ENCODE results near the gene PHACTR4.

The PHACTR4 gene

GRCh38 chr1:28517649-28517999 lies 148.1 kb downstream of the PHACTR4 start:
- no peaks in the 10 kb centered on the region for H3K9me2 ChIP-seq (replicated peaks; ENCODE audit: insufficient read depth, low read length)
- H3K27me3 ChIP-seq (ENCODE audit: low read length) = no peaks in the 10 kb centered on the region
- no peaks in the 10 kb centered on the region for H4K20me1 ChIP-seq (ENCODE audit: low read depth, low read length)
- TF ChIP-seq CTCF (IDR thresholded peaks at IDR 0.05; ENCODE audit: insufficient read depth, low read length, poor library complexity, severe bottlenecking) (no peak), EZH2phosphoT487 (conservative IDR thresholded peaks at IDR 0.05; ENCODE audit: low read length) (no peak)
- peak overlapping the region; percentile 78 for H3K4me2 ChIP-seq (ENCODE audit: low read depth, low read length, poor library complexity, severe bottlenecking)
- no peak overlapping the region for H2AFZ ChIP-seq (ENCODE audit: low read depth, low read length, severe bottlenecking)
- H3K27ac ChIP-seq (ENCODE audit: low read depth, low read length) = peak overlapping the region; percentile 74
- peaks cover 53% of the 10 kb centered on the region for H3F3A ChIP-seq (ENCODE audit: insufficient read depth)
- peak overlapping the region; percentile 81 for H3K4me3 ChIP-seq (ENCODE audit: insufficient read depth, low read length, poor library complexity, severe bottlenecking)
- peaks cover 3% of the 10 kb centered on the region; the same call in 1 of the 2 replicates for H3K36me3 ChIP-seq (ENCODE audit: low read length)
- H3K9ac ChIP-seq (ENCODE audit: low read length) = peak overlapping the region; percentile 81
- no peaks in the 10 kb centered on the region for H3K9me3 ChIP-seq (ENCODE audit: insufficient read depth, low read length)
- peaks cover 42% of the 10 kb centered on the region for H3K79me2 ChIP-seq (ENCODE audit: insufficient read depth, low read length)

GRCh38 chr1:28518000-28518744 lies 148.6 kb downstream of the PHACTR4 start:
- peak overlapping the region; percentile 81 for H3K9ac ChIP-seq (ENCODE audit: low read length)
- H3F3A ChIP-seq (ENCODE audit: insufficient read depth) = peaks cover 47% of the 10 kb centered on the region
- H3K27me3 ChIP-seq (ENCODE audit: low read length) = no peaks in the 10 kb centered on the region
- no peak overlapping the region for H2AFZ ChIP-seq (ENCODE audit: low read depth, low read length, severe bottlenecking)
- peak overlapping the region; percentile 81 for H3K4me3 ChIP-seq (ENCODE audit: insufficient read depth, low read length, poor library complexity, severe bottlenecking)
- H3K36me3 ChIP-seq (ENCODE audit: low read length) = 0 out of 2 replicates have a peak, but pooled peaks cover 3% of the 10 kb centered on the region
- H3K4me2 ChIP-seq (ENCODE audit: low read depth, low read length, poor library complexity, severe bottlenecking) = peak overlapping the region; percentile 78
- no peaks in the 10 kb centered on the region for H4K20me1 ChIP-seq (ENCODE audit: low read depth, low read length)
- peaks cover 44% of the 10 kb centered on the region for H3K79me2 ChIP-seq (ENCODE audit: insufficient read depth, low read length)
- H3K9me3 ChIP-seq (ENCODE audit: insufficient read depth, low read length) = no peaks in the 10 kb centered on the region
- TF ChIP-seq CTCF (IDR thresholded peaks at IDR 0.05; ENCODE audit: insufficient read depth, low read length, poor library complexity, severe bottlenecking) = peak; percentile 95
- TF ChIP-seq EZH2phosphoT487 (conservative IDR thresholded peaks at IDR 0.05; ENCODE audit: low read length) = no peak
- peak overlapping the region; percentile 75 for H3K27ac ChIP-seq (ENCODE audit: low read depth, low read length)
- H3K9me2 ChIP-seq (replicated peaks; ENCODE audit: insufficient read depth, low read length) = no peaks in the 10 kb centered on the region

- H3K9me2 ChIP-seq (replicated peaks; ENCODE audit: insufficient read depth, low read length) = no peaks in the 10 kb centered on the region
- peak overlapping the region; percentile 81 for H3K4me3 ChIP-seq (ENCODE audit: insufficient read depth, low read length, poor library complexity, severe bottlenecking)
- TF ChIP-seq CTCF (IDR thresholded peaks at IDR 0.05; ENCODE audit: insufficient read depth, low read length, poor library complexity, severe bottlenecking) (no peak), EZH2phosphoT487 (conservative IDR thresholded peaks at IDR 0.05; ENCODE audit: low read length) (no peak)
- peak overlapping the region; percentile 75 for H3K27ac ChIP-seq (ENCODE audit: low read depth, low read length)
- no peaks in the 10 kb centered on the region for H4K20me1 ChIP-seq (ENCODE audit: low read depth, low read length)
- peaks cover 50% of the 10 kb centered on the region for H3K79me2 ChIP-seq (ENCODE audit: insufficient read depth, low read length)
- peaks cover 40% of the 10 kb centered on the region for H3F3A ChIP-seq (ENCODE audit: insufficient read depth)
- H3K27me3 ChIP-seq (ENCODE audit: low read length) = no peaks in the 10 kb centered on the region
- H3K4me2 ChIP-seq (ENCODE audit: low read depth, low read length, poor library complexity, severe bottlenecking) = peak overlapping the region; percentile 78
- H3K9me3 ChIP-seq (ENCODE audit: insufficient read depth, low read length) = no peaks in the 10 kb centered on the region
- H2AFZ ChIP-seq (ENCODE audit: low read depth, low read length, severe bottlenecking) = no peak overlapping the region
- no peaks in the 10 kb centered on the region for H3K36me3 ChIP-seq (ENCODE audit: low read length)
- peak overlapping the region; percentile 81 for H3K9ac ChIP-seq (ENCODE audit: low read length)
Measured at GRCh38 chr1:28518745-28519341, 149.3 kb downstream of the PHACTR4 start.

Measured in SU-DHL-6 (cell line).